ENCODE measurements around the gene FOXC1.

DNA sequence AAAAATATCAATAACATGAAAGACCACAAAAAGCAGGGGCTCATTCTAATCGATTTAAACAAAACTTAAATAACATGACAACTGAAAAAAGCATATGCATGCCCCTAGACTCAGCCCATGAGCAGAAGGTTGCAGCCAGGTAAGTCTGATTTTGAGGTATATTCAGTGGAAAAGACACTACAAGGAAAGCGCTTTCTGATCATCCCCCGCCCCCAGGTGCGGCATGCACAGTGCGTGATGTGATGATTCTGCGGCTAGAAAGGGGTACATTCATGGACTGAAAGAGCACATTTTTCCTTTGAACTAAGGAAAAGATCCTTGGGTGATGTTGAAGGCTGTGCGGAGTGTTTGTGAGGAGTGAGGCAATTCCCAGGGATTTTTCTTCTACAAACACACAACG, 16.9 kb upstream of the FOXC1 start:
- TF ChIP-seq GATA2 (IDR thresholded peaks at IDR 0.05; ENCODE audit: low read depth, low read length), result no peak
- no peak for TF ChIP-seq GATA3 (IDR thresholded peaks at IDR 0.05; ENCODE audit: low read depth, low read length)

Measured in SH-SY5Y (cell line).